ENCODE data around the gene HIF3A.

The HIF3A gene

DNA sequence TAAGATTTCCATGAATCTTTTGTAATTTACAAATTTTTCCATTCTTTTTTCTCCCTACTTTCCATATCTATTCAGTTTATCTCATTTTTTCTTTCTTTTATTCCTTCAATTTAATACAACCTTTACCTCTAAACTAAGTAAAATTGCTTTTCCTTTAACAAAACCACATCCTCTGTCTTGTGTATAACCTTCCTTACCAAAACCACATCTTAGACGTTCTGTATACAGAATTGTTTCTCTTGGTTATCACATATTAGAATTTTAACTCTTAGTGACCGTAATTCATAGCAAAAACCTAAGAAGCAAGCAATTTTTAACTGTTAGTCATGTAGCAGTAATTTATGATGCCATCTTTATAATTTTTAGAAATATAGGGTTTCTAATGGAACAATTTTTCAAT lies 65.1 kb downstream of the HIF3A start:
- H3K36me3 ChIP-seq (ENCODE audit: insufficient read depth, low read length) = peaks cover 45% of the 10 kb centered on the region
- H3K9ac ChIP-seq (ENCODE audit: low read depth, low read length) = no peak overlapping the region
- peak overlapping the region; percentile 47 for H3K27ac ChIP-seq (ENCODE audit: low read length)
- ATAC-seq (ENCODE audit: insufficient read depth, low read depth) (peak; percentile 100), DNase-seq (no peak)
- TF ChIP-seq EZH2 (IDR thresholded peaks at IDR 0.05; ENCODE audit: borderline replicate concordance, low read depth, low read length, severe bottlenecking) (no peak), CTCF (IDR thresholded peaks at IDR 0.05; ENCODE audit: borderline replicate concordance, extremely low read depth, low read length, poor library complexity, severe bottlenecking) (no peak)
- peaks cover 25% of the 10 kb centered on the region for H3K4me1 ChIP-seq (ENCODE audit: insufficient read depth, low read length)
- H3K4me3 ChIP-seq (ENCODE audit: low read depth in 1 of 2, low read length in 2 of 2) = no peak overlapping the region
- peaks cover 62% of the 10 kb centered on the region for H4K20me1 ChIP-seq (ENCODE audit: insufficient read depth, low read length)
- H2AFZ ChIP-seq (ENCODE audit: low read depth, low read length) = no peak overlapping the region
- H3K9me3 ChIP-seq (ENCODE audit: insufficient read depth, low read length, severe bottlenecking) = no peaks in the 10 kb centered on the region
- H3K27me3 ChIP-seq (ENCODE audit: insufficient read depth, low read length, poor library complexity) = no peaks in the 10 kb centered on the region
- peaks cover 50% of the 10 kb centered on the region for H3K79me2 ChIP-seq (ENCODE audit: insufficient read depth, low read length)
- peak overlapping the region; percentile 46 for H3K4me2 ChIP-seq (ENCODE audit: insufficient read depth, low read length)

DNA sequence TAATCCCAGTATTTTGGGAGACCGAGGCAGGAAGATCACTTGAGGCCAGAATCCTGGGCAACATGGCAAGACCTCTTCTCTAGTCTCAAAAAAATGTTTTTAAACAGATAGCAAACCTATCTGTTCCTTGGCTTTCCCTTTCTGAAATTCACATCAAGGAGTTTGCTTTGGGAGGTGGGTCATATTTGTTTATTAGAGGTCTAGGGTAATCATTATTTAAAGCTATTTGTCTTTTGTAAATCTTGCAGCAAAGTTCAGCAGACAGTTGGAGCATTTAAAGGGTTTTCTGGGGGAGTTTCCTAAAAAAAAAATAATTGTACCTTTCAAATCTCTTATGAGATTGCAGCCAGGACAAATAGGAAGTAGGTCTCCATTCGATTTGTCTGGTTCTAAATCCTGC lies 67.5 kb downstream of the HIF3A start:
- peaks cover 54% of the 10 kb centered on the region for H3K36me3 ChIP-seq (ENCODE audit: insufficient read depth, low read length)
- H2AFZ ChIP-seq (ENCODE audit: low read depth, low read length) = no peak overlapping the region
- H3K4me2 ChIP-seq (ENCODE audit: insufficient read depth, low read length) = no peak overlapping the region
- H3K9me3 ChIP-seq (ENCODE audit: insufficient read depth, low read length, severe bottlenecking) = no peaks in the 10 kb centered on the region
- no peak for DNase-seq
- peaks cover 25% of the 10 kb centered on the region for H3K4me1 ChIP-seq (ENCODE audit: insufficient read depth, low read length)
- H3K9ac ChIP-seq (ENCODE audit: low read depth, low read length) = no peak overlapping the region
- peaks cover 63% of the 10 kb centered on the region for H3K79me2 ChIP-seq (ENCODE audit: insufficient read depth, low read length)
- no peak for ATAC-seq (ENCODE audit: insufficient read depth, low read depth)
- H3K27ac ChIP-seq (ENCODE audit: low read length) = no peak overlapping the region
- no peaks in the 10 kb centered on the region for H3K27me3 ChIP-seq (ENCODE audit: insufficient read depth, low read length, poor library complexity)
- H4K20me1 ChIP-seq (ENCODE audit: insufficient read depth, low read length) = peaks cover 68% of the 10 kb centered on the region
- H3K4me3 ChIP-seq (ENCODE audit: low read depth in 1 of 2, low read length in 2 of 2) = no peak overlapping the region
- TF ChIP-seq CTCF (IDR thresholded peaks at IDR 0.05; ENCODE audit: borderline replicate concordance, extremely low read depth, low read length, poor library complexity, severe bottlenecking) = no peak
- no peak for TF ChIP-seq EZH2 (IDR thresholded peaks at IDR 0.05; ENCODE audit: borderline replicate concordance, low read depth, low read length, severe bottlenecking)

DNA sequence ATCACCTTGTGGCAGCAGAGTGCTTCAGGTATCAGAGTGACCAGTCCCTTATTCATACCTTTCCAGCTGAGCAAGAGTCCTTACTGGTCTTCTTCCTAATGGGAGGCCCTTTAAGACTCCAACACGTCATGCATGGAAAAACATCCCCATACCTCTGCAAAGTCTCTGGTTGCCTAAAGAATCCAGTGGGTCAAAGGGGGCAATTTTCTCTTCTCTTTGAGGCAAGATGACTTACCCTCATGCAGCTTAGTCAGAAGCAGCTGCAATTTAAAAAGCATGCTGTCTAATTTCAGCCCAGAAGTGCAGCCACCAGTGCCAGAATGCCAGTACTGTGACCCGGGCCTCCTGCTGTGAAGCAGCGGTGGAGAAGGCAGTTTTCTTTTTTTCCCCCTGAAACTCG lies 68.7 kb downstream of the HIF3A start:
- H3K27ac ChIP-seq (ENCODE audit: low read length) = no peak overlapping the region
- ATAC-seq (ENCODE audit: insufficient read depth, low read depth) (no peak), DNase-seq (no peak)
- H3K4me3 ChIP-seq (ENCODE audit: low read depth in 1 of 2, low read length in 2 of 2) = no peak overlapping the region
- no peaks in the 10 kb centered on the region for H3K27me3 ChIP-seq (ENCODE audit: insufficient read depth, low read length, poor library complexity)
- peaks cover 20% of the 10 kb centered on the region for H3K4me1 ChIP-seq (ENCODE audit: insufficient read depth, low read length)
- no peak overlapping the region for H2AFZ ChIP-seq (ENCODE audit: low read depth, low read length)
- no peaks in the 10 kb centered on the region for H3K9me3 ChIP-seq (ENCODE audit: insufficient read depth, low read length, severe bottlenecking)
- H3K79me2 ChIP-seq (ENCODE audit: insufficient read depth, low read length) = peaks cover 60% of the 10 kb centered on the region
- H4K20me1 ChIP-seq (ENCODE audit: insufficient read depth, low read length) = peaks cover 64% of the 10 kb centered on the region
- TF ChIP-seq CTCF (IDR thresholded peaks at IDR 0.05; ENCODE audit: borderline replicate concordance, extremely low read depth, low read length, poor library complexity, severe bottlenecking) = no peak
- TF ChIP-seq EZH2 (IDR thresholded peaks at IDR 0.05; ENCODE audit: borderline replicate concordance, low read depth, low read length, severe bottlenecking) = no peak
- no peak overlapping the region for H3K4me2 ChIP-seq (ENCODE audit: insufficient read depth, low read length)
- peaks cover 58% of the 10 kb centered on the region for H3K36me3 ChIP-seq (ENCODE audit: insufficient read depth, low read length)
- no peak overlapping the region for H3K9ac ChIP-seq (ENCODE audit: low read depth, low read length)

Data from DND-41 (cell line).